HEK293T (cell line): ENCODE measurements around the gene TMTC2.

Source experiments
- CTCF ChIA-PET: fragments of 350-600 bp; formaldehyde crosslinking; extraction: SDS; loops from one replicate; lab custom pipeline; 2021; ENCODE audit warnings: antibody characterized with exemption, inconsistent platforms; lab: Yijun Ruan, JAX
- POLR2A ChIA-PET: fragments of 350-600 bp; formaldehyde crosslinking; extraction: SDS; loops from one replicate; lab custom pipeline; 2020; ENCODE audit warnings: antibody characterized with exemption, inconsistent platforms; lab: Yijun Ruan, JAX
- DNase-seq: peaks from one replicate; pipeline ENCODE4 v3.0.0; 2012; ENCODE audit warnings: mixed read lengths; ENCODE audit errors: extremely low spot score
- ARNT ChIP-seq: fragments of 450-650 bp; IDR thresholded peaks from 2 replicates; pipeline ENCODE4 v1.6.1; 2017; ENCODE audit warnings: mild to moderate bottlenecking
- BHLHE40 ChIP-seq: fragments of 450-650 bp; IDR thresholded peaks from 2 replicates; pipeline ENCODE4 v1.6.1; 2016; ENCODE audit warnings: mild to moderate bottlenecking, moderate library complexity, borderline replicate concordance
- CTBP1 ChIP-seq: fragments of 450-650 bp; IDR thresholded peaks from 2 replicates; pipeline ENCODE4 v1.6.1; 2016; ENCODE audit warnings: borderline replicate concordance
- ELF4 ChIP-seq: fragments of 450-650 bp; IDR thresholded peaks from 2 replicates; pipeline ENCODE4 v1.6.1; 2017; ENCODE audit warnings: antibody characterized with exemption
- FOXA1 ChIP-seq: fragments of 450-650 bp; IDR thresholded peaks from 2 replicates; pipeline ENCODE4 v1.6.1; 2016; ENCODE audit warnings: mild to moderate bottlenecking
- FOXK2 ChIP-seq: fragments of 450-650 bp; IDR thresholded peaks from 2 replicates; pipeline ENCODE4 v1.6.1; 2016; ENCODE audit warnings: mild to moderate bottlenecking
- FOXM1 ChIP-seq: fragments of 450-650 bp; IDR thresholded peaks from 2 replicates; pipeline ENCODE4 v1.6.1; 2017; ENCODE audit warnings: mild to moderate bottlenecking, borderline replicate concordance
- HDGF ChIP-seq: fragments of 450-650 bp; IDR thresholded peaks from 2 replicates; pipeline ENCODE4 v1.6.1; 2017; ENCODE audit warnings: antibody characterized with exemption, borderline replicate concordance
- L3MBTL2 ChIP-seq: fragments of 450-650 bp; conservative IDR thresholded peaks from 2 replicates; pipeline ENCODE4 v1.6.1; 2016; ENCODE audit warnings: mild to moderate bottlenecking
- LEF1 ChIP-seq: fragments of 450-650 bp; IDR thresholded peaks from 2 replicates; pipeline ENCODE4 v1.6.1; 2017; ENCODE audit warnings: mild to moderate bottlenecking, borderline replicate concordance
- NFRKB ChIP-seq: fragments of 450-650 bp; IDR thresholded peaks from 2 replicates; pipeline ENCODE4 v1.6.1; 2016; ENCODE audit warnings: mild to moderate bottlenecking, moderate library complexity
- PKNOX1 ChIP-seq: fragments of 450-650 bp; IDR thresholded peaks from 2 replicates; pipeline ENCODE4 v1.6.1; 2016
- SP1 ChIP-seq: fragments of 450-650 bp; IDR thresholded peaks from 2 replicates; pipeline ENCODE4 v1.6.1; 2017
- SUZ12 ChIP-seq: fragments of 450-650 bp; IDR thresholded peaks from 2 replicates; pipeline ENCODE4 v1.6.1; 2016; ENCODE audit warnings: mild to moderate bottlenecking
- TARDBP ChIP-seq: fragments of 450-650 bp; IDR thresholded peaks from 2 replicates; pipeline ENCODE4 v1.6.1; 2016
- ZNF384 ChIP-seq: fragments of 450-650 bp; IDR thresholded peaks from 2 replicates; pipeline ENCODE4 v1.6.1; 2016

The TMTC2 gene

GRCh38 chr12:82671673-82672195 lies 15.0 kb upstream of the TMTC2 start:
- CTCF ChIA-PET, result no interaction called here
- POLR2A ChIA-PET, result interaction anchor here (0.6 kb wide), 1 partner anchor 647 kb away, joined by 3 read pairs; no protein-coding TSS in a partner anchor
- DNase-seq, result no peak
- TF ChIP-seq ARNT, result no peak
- no peak for TF ChIP-seq ZNF384
- no peak for TF ChIP-seq FOXM1
- no peak for TF ChIP-seq SUZ12
- no peak for TF ChIP-seq ELF4
- TF ChIP-seq FOXK2, result no peak
- no peak for TF ChIP-seq TARDBP
- TF ChIP-seq CTBP1, result no peak
- no peak for TF ChIP-seq PKNOX1
- no peak for TF ChIP-seq HDGF
- TF ChIP-seq LEF1, result no peak
- TF ChIP-seq FOXA1, result no peak
- no peak for TF ChIP-seq SP1
- no peak for TF ChIP-seq NFRKB

- ChIA-PET POLR2A (no interaction called here), CTCF (no interaction called here)
- TF ChIP-seq FOXK2 (no peak), ZNF384 (no peak), SUZ12 (no peak), HDGF (no peak), BHLHE40 (no peak), SP1 (no peak), TARDBP (no peak), CTBP1 (no peak), L3MBTL2 (no peak), ELF4 (no peak)
- DNase-seq, result no peak
Measured at GRCh38 chr12:82672811-82673495, 13.8 kb upstream of the TMTC2 start.

- POLR2A ChIA-PET, result no interaction called here
- CTCF ChIA-PET, result no interaction called here
- no peak for DNase-seq
- TF ChIP-seq TARDBP (no peak), FOXA1 (no peak), NFRKB (no peak), FOXK2 (no peak), FOXM1 (no peak), LEF1 (no peak), SP1 (no peak), CTBP1 (no peak), HDGF (no peak)
Measured at GRCh38 chr12:82673698-82674097, 13.0 kb upstream of the TMTC2 start.

GRCh38 chr12:82675246-82675645 lies 11.5 kb upstream of the TMTC2 start:
- no peak for DNase-seq
- CTCF ChIA-PET, result interaction anchor here (1.3 kb wide), 1 partner anchor 11 kb away, joined by 3 read pairs; no protein-coding TSS in a partner anchor
- POLR2A ChIA-PET, result no interaction called here
- TF ChIP-seq SUZ12 (no peak), FOXM1 (no peak), LEF1 (no peak), CTBP1 (no peak), FOXA1 (no peak), NFRKB (no peak), SP1 (no peak), ELF4 (no peak), ZNF384 (no peak), FOXK2 (no peak), HDGF (no peak), ARNT (no peak), TARDBP (no peak), PKNOX1 (no peak), BHLHE40 (no peak), L3MBTL2 (no peak)

- ChIA-PET CTCF (no interaction called here), POLR2A (no interaction called here)
- DNase-seq, result no peak
- TF ChIP-seq BHLHE40 (no peak), ARNT (no peak), ZNF384 (no peak), FOXM1 (no peak), FOXK2 (no peak), SUZ12 (no peak), PKNOX1 (no peak), TARDBP (no peak), NFRKB (no peak)
Measured at GRCh38 chr12:82682326-82682725, 4.4 kb upstream of the TMTC2 start.

- CTCF ChIA-PET, result no interaction called here
- POLR2A ChIA-PET, result no interaction called here
- DNase-seq, result no peak
- no peak for TF ChIP-seq ELF4
- TF ChIP-seq PKNOX1, result no peak
- no peak for TF ChIP-seq BHLHE40
- no peak for TF ChIP-seq ZNF384
- no peak for TF ChIP-seq NFRKB
- TF ChIP-seq L3MBTL2, result no peak
- no peak for TF ChIP-seq SP1
- TF ChIP-seq CTBP1, result no peak
- TF ChIP-seq FOXA1, result no peak
- TF ChIP-seq ARNT, result no peak
- TF ChIP-seq FOXM1, result no peak
- no peak for TF ChIP-seq TARDBP
- TF ChIP-seq FOXK2, result no peak
- no peak for TF ChIP-seq HDGF
- no peak for TF ChIP-seq LEF1
- no peak for TF ChIP-seq SUZ12
Measured at GRCh38 chr12:82682851-82683261, 3.9 kb upstream of the TMTC2 start.
